Endothelial cell of umbilical vein (primary cell): ENCODE measurements around the gene CLRN3. TPM values are rescaled to one million over a fixed set of nuclear protein-coding genes. Genes with fewer than 3 reads are reported as not detected.
A peak's percentile ranks its signal among the peaks of the same experiment; 100 is the strongest.

Experiments used
- BruUV-seq: library from RNA; stranded (reverse); fragments of 400-500 nt; replicated peaks from 2 replicates; lab custom pipeline; 2021; lab: Mats Ljungman, UMichigan
- CTCF ChIA-PET: fragments of 300-600, 350-600 bp; sonication (Branson Sonifier 250); formaldehyde crosslinking; loops from one replicate; lab custom pipeline; 2021; ENCODE audit warnings: antibody characterized with exemption, inconsistent platforms; lab: Charles Lee
- POLR2A ChIA-PET: fragments of 300-600, 350-600 bp; sonication (Branson Sonifier 250); formaldehyde crosslinking; loops from one replicate; lab custom pipeline; 2021; ENCODE audit warnings: antibody characterized with exemption, inconsistent platforms; lab: Charles Lee
- DNase-seq: peaks from one replicate; pipeline ENCODE4 v3.0.0-alpha.2; 2011; ENCODE audit warnings: low read depth, low spot score
- FAIRE-seq: peaks from 2 replicates; lab custom pipeline; 2011; peaks lifted over from hg19 to GRCh38; lab: Jason Lieb, UNC
- H2AFZ ChIP-seq: 2 replicates; pipeline ENCODE4 v1.6.0; 2012; ENCODE audit warnings: low read depth, low read length, control low read depth, inconsistent platforms
- H3K27ac ChIP-seq: 2 replicates; pipeline ENCODE4 v1.5.1; 2011; ENCODE audit warnings: low read depth, mild to moderate bottlenecking, control low read depth, low read length, moderate library complexity; ENCODE audit not compliant: insufficient read depth
- H3K27me3 ChIP-seq, 2 experiments: 2 replicates each; pipeline versions ENCODE4 v1.6.0 to v1.6.1; 2011; ENCODE audit warnings: low read length in 2 of 2, mixed read lengths in 1 of 2; ENCODE audit not compliant: control insufficient read depth in 2 of 2, insufficient read depth in 2 of 2
- H3K36me3 ChIP-seq, 2 experiments: 2 replicates in 1 of 2; 3 replicates in 1 of 2; pipeline ENCODE4 v1.5.1; 2011; ENCODE audit warnings: low read length in 2 of 2, mild to moderate bottlenecking in 1 of 2, moderate library complexity in 1 of 2; ENCODE audit not compliant: control insufficient read depth in 2 of 2, insufficient read depth in 2 of 2; ENCODE audit errors: extremely low read depth in 1 of 2
- H3K4me1 ChIP-seq: 3 replicates; pipeline ENCODE4 v1.5.1; 2011; ENCODE audit warnings: mild to moderate bottlenecking, low read length; ENCODE audit not compliant: control insufficient read depth, insufficient read depth; ENCODE audit errors: extremely low read depth
- H3K4me2 ChIP-seq: 2 replicates; pipeline ENCODE4 v1.6.1; 2011; ENCODE audit warnings: low read length, control low read depth, mixed read lengths; ENCODE audit not compliant: insufficient read depth
- H3K4me3 ChIP-seq, 3 experiments: fragments of 200-600 bp in 1 of 3; sonication (generic), shearing (Covaris generic) in 1 of 3; replicated peaks in 1 of 3; 2 replicates each; pipeline ENCODE4 v1.5.1; 2011 to 2016; ENCODE audit warnings: control low read depth in 3 of 3, low read length in 3 of 3, mild to moderate bottlenecking in 2 of 3, inconsistent platforms in 1 of 3, low read depth in 1 of 3, moderate library complexity in 1 of 3; ENCODE audit not compliant: insufficient read depth in 1 of 3
- H3K79me2 ChIP-seq: 2 replicates; pipeline ENCODE4 v1.6.0; 2012; ENCODE audit warnings: low read length, inconsistent platforms; ENCODE audit not compliant: control insufficient read depth, insufficient read depth
- H3K9ac ChIP-seq: replicated peaks from 2 replicates; pipeline ENCODE3; 2011; ENCODE audit warnings: low read length, control low read depth; ENCODE audit not compliant: insufficient read depth; ENCODE audit errors: extremely low read depth
- H3K9me1 ChIP-seq: replicated peaks from 3 replicates; pipeline ENCODE4 v1.6.0; 2011; ENCODE audit warnings: mild to moderate bottlenecking, low read length; ENCODE audit not compliant: control insufficient read depth, insufficient read depth; ENCODE audit errors: extremely low read depth
- H3K9me3 ChIP-seq: replicated peaks from 2 replicates; pipeline ENCODE4 v1.5.1; 2012; ENCODE audit warnings: low read length, inconsistent platforms; ENCODE audit not compliant: control insufficient read depth, insufficient read depth
- H4K20me1 ChIP-seq: replicated peaks from 2 replicates; pipeline ENCODE3; 2011; ENCODE audit warnings: mild to moderate bottlenecking, low read length; ENCODE audit not compliant: control insufficient read depth, insufficient read depth; ENCODE audit errors: extremely low read depth
- CTCF ChIP-seq, 2 donors: IDR thresholded peaks; 1 replicate in 1 of 2; 2 replicates in 1 of 2; pipeline ENCODE4 v1.5.1; 2011; ENCODE audit warnings: low read length in 2 of 2, mild to moderate bottlenecking in 2 of 2, moderate library complexity in 2 of 2, control low read depth in 1 of 2, inconsistent platforms in 1 of 2, low read depth in 1 of 2; ENCODE audit not compliant: insufficient read depth in 1 of 2; ENCODE audit errors: extremely low read depth in 1 of 2
- EZH2 ChIP-seq: IDR thresholded peaks from 2 replicates; pipeline ENCODE4 v1.6.1; 2012; ENCODE audit warnings: borderline replicate concordance, low read depth, mild to moderate bottlenecking, moderate library complexity, low read length, inconsistent platforms; ENCODE audit not compliant: severe bottlenecking
- FOS ChIP-seq: IDR thresholded peaks from 2 replicates; pipeline ENCODE4 v1.6.1; 2011; ENCODE audit warnings: mild to moderate bottlenecking, low read length, moderate library complexity, borderline replicate concordance; ENCODE audit not compliant: insufficient read depth
- GATA2 ChIP-seq: IDR thresholded peaks from 2 replicates; pipeline ENCODE4 v1.7.0; 2011; ENCODE audit warnings: low read depth, mild to moderate bottlenecking, moderate library complexity, mixed read lengths, low read length; ENCODE audit not compliant: insufficient read length, insufficient read depth
- JUN ChIP-seq: IDR thresholded peaks from 2 replicates; pipeline ENCODE4 v1.6.1; 2011; ENCODE audit warnings: borderline replicate concordance, low read depth; ENCODE audit not compliant: insufficient read length, insufficient read depth
- MAX ChIP-seq: IDR thresholded peaks from 2 replicates; pipeline ENCODE4 v1.6.1; 2011; ENCODE audit not compliant: insufficient read depth, insufficient read length
- MYC ChIP-seq: IDR thresholded peaks from one replicate; pipeline ENCODE4 v1.6.1; 2011; ENCODE audit warnings: mild to moderate bottlenecking, low read depth, low read length
- POLR2A ChIP-seq: IDR thresholded peaks from 2 replicates; pipeline ENCODE4 v1.6.1; 2012; ENCODE audit warnings: low read depth, mild to moderate bottlenecking, control low read depth, low read length
- POLR2AphosphoS5 ChIP-seq: IDR thresholded peaks from 2 replicates; pipeline ENCODE4 v1.6.1; 2012; ENCODE audit warnings: low read depth, mild to moderate bottlenecking, control low read depth, low read length, moderate library complexity; ENCODE audit not compliant: insufficient read depth
- dilution Hi-C: fragments of 300-500 bp; cut with MboI; formaldehyde crosslinking; loops from one replicate; pipeline ENCODE4 v1.15.0; 2019; ENCODE audit warnings: low sequenced_read_pairs; ENCODE audit not compliant: extremely low pct_ligation_motif_present
- intact Hi-C: fragments of 100-400 bp; cut with micrococcal nuclease; formaldehyde crosslinking; loops from one replicate; pipeline ENCODE4 v1.10.0; 2022
- polyA plus RNA-seq, 4 experiments: library from polyadenylated mRNA; depleted of rRNA in 3 of 4; stranded (reverse) in 3 of 4; unstranded in 1 of 4; fragments of >200 nt; gene quantifications; 2 replicates each; pipeline versions ENCODE4 v1.2.1 to v1.2.3, GENCODE V29; 2011 to 2012; ENCODE audit warnings: missing spikeins in 1 of 4
- total RNA-seq: library from RNA; stranded (reverse); gene quantifications from 2 replicates; pipeline ENCODE4 v1.2.3, GENCODE V29; 2021

CLRN3 gene
- total and polyA plus RNA-seq, 2 donors (not counting 3 experiments of a cell fraction or from before 2014, with no cell fraction given): 0.07 TPM; not detected in 1

GRCh38 chr10:127878475-127879055 lies 14.2 kb downstream of the CLRN3 start:
- DNase-seq (no peak), FAIRE-seq (no peak)
- Histone ChIP-seq H2AFZ (no peak overlapping the region), H4K20me1 (no peaks in the 10 kb centered on the region), H3K27me3 (no peaks in the 10 kb centered on the region), H3K79me2 (no peaks in the 10 kb centered on the region), H3K36me3 (no peaks in the 10 kb centered on the region), H3K27ac (no peak overlapping the region), H3K9me3 (no peaks in the 10 kb centered on the region), H3K9me1 (no peaks in the 10 kb centered on the region), H3K4me2 (no peak overlapping the region), H3K9ac (no peak overlapping the region), H3K4me3 (no peak overlapping the region), H3K4me1 (peaks cover 5% of the 10 kb centered on the region)
- ChIA-PET POLR2A (no interaction called here), CTCF (interaction anchor here (1.3 kb wide), 1 partner anchor 133 kb away, joined by 4 read pairs; no protein-coding TSS in a partner anchor)
- intact Hi-C loops (no loop called here), dilution Hi-C loops (no loop called here)
- TF ChIP-seq GATA2: no peak
- TF ChIP-seq MYC: no peak
- TF ChIP-seq POLR2AphosphoS5: no peak
- no TSS peak for BruUV-seq

- H3K4me1 ChIP-seq: peaks cover 5% of the 10 kb centered on the region
- DNase-seq (peak; percentile 10), FAIRE-seq (no peak)
- no peaks in the 10 kb centered on the region for H3K9me3 ChIP-seq
- no peaks in the 10 kb centered on the region for H3K36me3 ChIP-seq
- H3K79me2 ChIP-seq: no peaks in the 10 kb centered on the region
- H3K9ac ChIP-seq: no peak overlapping the region
- BruUV-seq: no TSS peak
- CTCF ChIA-PET: no interaction called here
- H4K20me1 ChIP-seq: no peaks in the 10 kb centered on the region
- dilution Hi-C loops (no loop called here), intact Hi-C loops (no loop called here)
- POLR2A ChIA-PET: no interaction called here
- H3K27ac ChIP-seq: no peak overlapping the region
- no peak overlapping the region for H3K4me2 ChIP-seq
- no peak overlapping the region for H2AFZ ChIP-seq
- TF ChIP-seq EZH2 (no peak), MAX (no peak), POLR2A (no peak), FOS (no peak), CTCF (IDR thresholded peaks at IDR 0.05; ENCODE audit: extremely low read depth in 1 of 2, insufficient read depth in 1 of 2, low read depth in 1 of 2, low read length in 2 of 2) (no peak), POLR2AphosphoS5 (no peak), JUN (no peak), MYC (no peak), GATA2 (no peak)
- no peak overlapping the region for H3K4me3 ChIP-seq
- H3K27me3 ChIP-seq: no peaks in the 10 kb centered on the region
- H3K9me1 ChIP-seq: no peaks in the 10 kb centered on the region
Observed at GRCh38 chr10:127877699-127878098, 15.0 kb downstream of the CLRN3 start.
